ENCODE results near the gene PPIF.

GRCh38 chr10:79335470-79336235 is 11.6 kb upstream of the PPIF start:
- no peak for TF ChIP-seq POLR2A (IDR thresholded peaks at IDR 0.05; ENCODE audit: low read length)
- TF ChIP-seq GATA1 (IDR thresholded peaks at IDR 0.05; ENCODE audit: low read depth, low read length) = no peak

Measured in erythroblast (primary cell).